ENCODE measurements around the gene RSL24D1.

- TF ChIP-seq CTCF (IDR thresholded peaks at IDR 0.05; ENCODE audit: low read depth, low read length, poor library complexity, severe bottlenecking) (no peak), EZH2phosphoT487 (IDR thresholded peaks at IDR 0.05; ENCODE audit: borderline replicate concordance, low read length) (no peak)
These were observed 62.8 kb downstream of the RSL24D1 start for GRCh38 chr15:55133972-55134371.
